ENCODE results near the gene CHKB. TPM values are rescaled to one million over a fixed set of nuclear protein-coding genes. Genes with fewer than 3 reads are reported as not detected.

The CHKB gene
- total RNA-seq, 1 donor, result 63.8 TPM

DNA sequence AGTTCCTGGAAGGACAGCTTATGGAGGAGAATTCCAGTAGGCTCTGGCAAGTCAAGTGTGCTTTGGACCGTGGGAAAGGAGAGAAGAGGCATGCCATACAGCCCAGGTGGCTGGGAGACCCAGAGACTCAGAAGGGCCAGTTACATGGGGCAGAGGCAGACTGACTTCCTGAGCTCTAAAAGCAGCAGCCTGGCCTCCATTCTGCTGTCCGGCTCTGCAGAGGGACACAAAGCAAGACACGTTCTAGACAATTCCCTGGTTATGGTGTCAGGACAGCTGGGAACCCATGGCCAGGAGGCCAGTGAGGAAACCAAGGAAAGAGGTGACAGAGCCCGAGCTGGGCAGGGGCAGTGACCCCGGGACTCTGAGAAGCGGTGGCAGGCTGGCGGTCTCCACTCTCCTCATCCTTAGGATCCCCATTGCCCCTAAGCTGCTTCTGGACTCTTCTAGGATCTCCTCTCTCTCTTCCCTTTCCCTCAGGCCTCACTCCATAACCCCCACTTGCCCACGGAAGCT is 7.2 kb downstream of the CHKB start:
- DNase-seq (ENCODE audit: low read depth in 2 of 3, low spot score in 2 of 3), result no peak

DNA sequence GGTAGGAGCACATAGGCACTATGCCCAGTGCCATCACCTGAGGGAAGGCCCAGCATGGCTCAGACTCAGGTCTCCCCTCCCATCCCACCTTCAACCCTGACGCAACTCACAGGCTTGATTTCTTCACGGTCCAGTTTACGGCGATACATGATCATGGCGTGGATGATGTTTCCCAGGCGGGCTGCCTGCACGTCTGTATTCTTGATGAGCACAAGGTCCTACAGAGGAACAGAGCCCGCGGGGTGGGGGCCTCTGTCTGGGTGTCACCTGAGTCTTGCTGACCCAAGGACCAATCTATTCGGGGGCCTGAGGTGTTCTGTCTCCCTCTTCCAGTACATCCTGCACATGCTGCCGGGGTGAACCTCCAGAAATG is 8.3 kb downstream of the CHKB start:
- DNase-seq (ENCODE audit: low read depth in 2 of 3, low spot score in 2 of 3), result no peak

DNA sequence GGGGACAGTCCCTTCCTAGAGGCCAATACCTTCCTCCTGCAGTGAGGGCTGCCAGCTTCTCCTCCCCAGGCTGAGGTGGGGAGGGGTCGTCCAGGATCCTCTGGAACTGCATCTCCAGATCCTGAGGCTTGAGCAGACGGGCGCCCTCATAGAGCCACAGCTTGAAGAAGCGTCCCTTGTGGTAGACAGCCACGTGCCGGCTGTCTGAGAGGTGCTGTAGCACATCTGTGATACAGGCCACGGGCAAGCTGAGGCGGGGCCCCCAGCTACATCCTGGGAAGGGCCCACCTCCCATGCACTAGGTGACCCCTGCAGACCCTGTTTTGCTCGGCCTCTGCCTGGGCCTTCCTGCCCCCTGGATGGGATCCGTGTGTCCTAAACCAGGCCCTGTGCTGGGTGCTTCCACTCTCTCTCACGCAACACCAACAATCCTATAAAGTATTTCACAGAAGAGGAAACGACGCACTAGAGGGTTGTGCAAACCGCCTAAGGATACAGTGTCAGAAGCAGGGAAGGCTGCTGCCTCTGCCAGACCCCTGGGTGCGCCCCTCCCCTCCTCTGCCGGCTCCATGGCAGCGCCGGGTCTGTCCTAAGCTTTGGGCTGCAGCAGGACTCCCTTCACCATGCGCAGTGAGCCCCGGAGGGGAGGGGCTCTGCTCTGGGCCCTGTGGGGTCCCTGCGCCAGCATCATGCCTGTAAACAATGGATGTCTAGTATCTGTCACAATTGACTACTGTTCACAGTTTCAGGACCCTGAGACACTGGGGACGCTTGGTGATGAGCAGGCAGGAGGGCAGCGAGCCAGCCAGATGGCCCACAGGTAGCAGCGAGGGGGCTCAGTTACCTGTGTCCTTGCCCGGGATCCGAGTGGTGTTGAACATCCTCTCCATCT is 8.9 kb downstream of the CHKB start:
- DNase-seq (ENCODE audit: low read depth in 2 of 3, low spot score in 2 of 3), result no peak

DNA sequence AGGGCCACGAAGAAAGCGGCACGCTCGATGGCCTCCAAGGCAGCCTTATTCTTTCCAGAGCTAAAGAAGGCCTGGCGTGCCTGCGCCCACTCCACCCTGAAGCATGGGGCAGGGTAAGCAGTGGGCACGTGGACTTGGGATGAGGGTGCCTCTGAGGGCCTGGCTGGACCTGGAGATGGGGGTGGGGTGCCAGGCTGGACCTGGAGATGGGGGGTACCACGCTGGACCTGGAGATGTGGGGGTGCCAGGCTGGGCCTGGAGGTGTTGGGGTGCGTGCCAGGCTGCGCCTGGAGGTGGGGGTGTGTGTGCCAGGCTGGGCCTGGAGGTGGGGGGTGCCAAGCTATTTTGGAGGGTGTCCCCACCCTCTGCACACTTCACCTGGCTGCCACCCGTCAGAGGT is 9.7 kb downstream of the CHKB start:
- DNase-seq (ENCODE audit: low read depth in 2 of 3, low spot score in 2 of 3), result no peak

DNA sequence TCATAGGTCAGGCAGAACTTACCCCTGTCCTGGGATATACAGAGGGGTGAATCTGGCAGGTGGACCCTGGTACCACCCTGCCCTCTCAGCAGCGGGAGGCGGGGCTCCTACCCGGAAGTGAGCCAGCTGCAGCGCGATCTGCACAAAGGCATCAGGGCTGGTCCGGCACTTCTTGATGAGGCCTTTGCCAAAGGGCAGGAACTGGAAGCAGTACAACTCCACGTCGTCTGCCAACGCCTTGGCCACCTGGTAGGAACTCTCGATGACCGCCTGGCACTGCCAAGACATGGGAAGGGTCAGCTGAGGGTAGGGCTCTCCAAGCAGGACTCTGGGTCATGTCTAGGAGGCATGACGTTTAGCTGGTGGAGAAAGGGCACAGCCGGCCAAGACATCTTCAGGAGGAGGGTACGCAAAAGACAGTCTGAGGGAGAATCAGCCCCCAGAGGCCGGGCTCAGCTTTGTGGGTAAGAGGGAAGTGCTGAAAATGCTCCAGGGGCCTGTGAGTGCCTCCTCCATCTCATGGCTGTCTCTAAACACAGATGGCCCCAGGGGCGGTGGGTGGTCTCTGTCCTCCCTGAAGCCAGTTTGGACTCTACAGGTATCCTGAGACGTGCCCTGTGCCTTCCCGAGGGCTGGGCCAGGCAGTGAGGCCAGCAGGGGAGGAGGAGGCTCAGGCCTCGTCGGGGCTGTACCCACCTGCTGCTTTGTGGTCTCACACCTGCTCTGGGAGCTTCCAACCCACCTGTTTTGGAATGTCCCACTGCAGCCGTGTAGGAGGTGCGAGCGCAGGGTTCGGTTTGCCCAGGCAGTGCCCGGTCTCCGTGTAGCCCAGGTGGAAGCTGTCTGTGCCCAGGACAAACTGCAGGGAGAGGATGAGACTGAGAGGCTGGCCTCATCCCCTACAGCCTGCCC is 11.1 kb downstream of the CHKB start:
- no peak for DNase-seq (ENCODE audit: low read depth in 2 of 3, low spot score in 2 of 3)

- no peak for DNase-seq (ENCODE audit: low read depth in 2 of 3, low spot score in 2 of 3)
Observed at GRCh38 chr22:50570861-50571260, 11.8 kb downstream of the CHKB start.

GRCh38 chr22:50569896-50570535 is 12.6 kb downstream of the CHKB start:
- DNase-seq (ENCODE audit: low read depth in 2 of 3, low spot score in 2 of 3), result no peak

GRCh38 chr22:50569041-50569459 is 13.6 kb downstream of the CHKB start:
- DNase-seq (ENCODE audit: low read depth in 2 of 3, low spot score in 2 of 3), result no peak

DNA sequence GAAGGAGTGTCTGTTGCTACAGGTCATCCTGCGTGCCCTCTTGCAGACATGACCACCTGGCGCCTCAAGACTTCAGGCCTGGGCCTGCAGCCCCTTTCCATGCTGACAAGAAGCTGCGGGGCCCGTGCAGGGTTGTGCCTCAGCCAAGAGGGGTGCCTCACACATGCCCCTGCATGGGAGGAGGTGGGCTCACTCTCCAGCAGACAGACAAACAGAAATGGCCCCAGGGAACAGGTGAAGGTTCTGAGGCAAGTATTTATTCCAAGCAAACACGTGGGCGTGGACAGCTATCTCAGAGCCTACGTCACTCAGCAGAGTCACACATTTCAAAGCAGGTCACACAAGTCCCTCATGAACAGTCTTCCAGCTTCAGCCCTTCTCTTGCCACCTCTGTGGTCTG is 14.0 kb downstream of the CHKB start:
- no peak for DNase-seq (ENCODE audit: low read depth in 2 of 3, low spot score in 2 of 3)

GRCh38 chr22:50567721-50568252 is 14.9 kb downstream of the CHKB start:
- DNase-seq (ENCODE audit: low read depth in 2 of 3, low spot score in 2 of 3), result no peak

DNA sequence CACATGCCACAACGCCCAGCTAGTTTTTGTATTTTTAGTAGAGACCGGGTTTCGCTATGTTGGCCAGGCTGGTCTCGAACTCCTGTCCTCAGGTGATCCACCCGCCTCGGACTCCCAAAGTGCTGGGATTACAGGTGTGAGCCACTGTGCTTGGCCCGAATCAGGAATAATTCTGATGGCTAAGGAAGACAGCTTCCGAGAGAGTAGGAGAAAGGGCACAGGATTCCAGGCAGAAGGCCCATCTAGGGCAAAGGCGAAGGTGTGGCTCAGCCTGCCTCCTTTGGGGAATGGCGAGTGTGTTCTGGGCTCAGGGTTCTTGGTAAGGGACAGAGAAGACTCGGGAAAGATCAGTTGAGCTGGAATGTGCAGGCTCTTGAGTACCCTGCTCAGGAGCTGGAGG is 18.4 kb downstream of the CHKB start:
- no peak for DNase-seq (ENCODE audit: low read depth in 2 of 3, low spot score in 2 of 3)

DNA sequence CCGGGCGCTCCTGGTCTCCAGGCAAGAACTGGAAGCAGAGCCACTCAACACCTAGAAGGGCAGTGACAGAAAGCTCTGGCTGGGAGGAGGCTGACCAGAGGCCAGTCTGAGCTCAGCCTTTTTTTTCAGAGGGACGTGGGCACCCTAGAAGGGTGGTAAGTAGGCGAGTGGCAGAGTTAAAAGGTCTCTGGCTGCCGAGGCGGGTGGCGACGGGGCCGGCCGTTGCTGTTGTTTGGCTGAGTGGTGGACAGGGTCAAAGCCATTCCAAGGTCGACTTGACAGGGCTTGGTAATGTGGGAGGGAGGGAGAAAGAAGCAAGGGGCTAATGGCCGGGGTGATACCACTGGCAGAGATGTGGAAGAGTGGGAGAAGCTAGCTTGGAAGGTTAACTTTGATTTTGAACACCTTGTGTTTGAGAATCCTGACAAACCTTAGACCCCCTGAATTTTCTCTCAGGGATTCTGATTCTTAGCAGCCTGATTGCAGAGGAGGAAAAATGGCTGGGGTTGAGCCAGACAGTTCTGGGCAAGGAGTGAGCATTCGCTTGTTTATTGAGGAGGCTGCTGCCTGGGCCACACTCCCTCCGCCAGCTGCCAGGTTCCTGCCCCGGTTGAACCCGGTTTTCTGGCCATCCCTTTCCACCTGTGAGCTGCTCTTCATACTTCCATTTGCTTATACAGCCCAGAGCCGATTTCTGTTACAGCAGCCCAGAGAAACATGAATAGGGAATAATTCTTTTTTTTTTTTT is 19.1 kb downstream of the CHKB start:
- no peak for DNase-seq (ENCODE audit: low read depth in 2 of 3, low spot score in 2 of 3)

GRCh38 chr22:50562523-50563412 is 19.9 kb downstream of the CHKB start, which contains the start of gene SYCE3:
SYCE3 (minus strand) TSS chr22:50562919; CDS start chr22:50556405, 6,514 bp downstream.
- peak; percentile 93 to 98 (median 94) for DNase-seq (ENCODE audit: low read depth in 2 of 3, low spot score in 2 of 3)

- DNase-seq (ENCODE audit: low read depth in 2 of 3, low spot score in 2 of 3), result no peak
Observed at GRCh38 chr22:50561401-50562358, 21.0 kb downstream of the CHKB start.

- no peak for DNase-seq (ENCODE audit: low read depth in 2 of 3, low spot score in 2 of 3)
Observed at GRCh38 chr22:50560034-50560433, 22.6 kb downstream of the CHKB start.

DNA sequence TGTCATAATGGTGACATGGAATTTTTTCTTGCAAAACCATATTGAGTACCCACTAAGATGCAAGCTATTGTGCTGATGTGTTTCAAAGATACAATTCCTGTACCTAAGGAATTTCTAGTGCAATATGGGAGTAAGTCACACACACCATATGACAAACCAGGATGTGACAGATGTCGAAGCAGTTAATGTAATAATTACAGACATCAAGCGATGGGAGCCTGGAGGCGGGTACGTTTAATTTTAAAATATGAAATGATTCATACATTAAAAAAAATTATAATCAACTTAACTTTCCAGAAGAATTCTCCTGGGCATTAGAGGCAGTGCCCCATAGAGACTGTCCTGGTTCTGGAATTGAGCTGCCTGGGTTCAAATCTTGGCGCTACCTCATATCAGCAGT is 25.9 kb downstream of the CHKB start:
- DNase-seq (ENCODE audit: low read depth in 2 of 3, low spot score in 2 of 3), result no peak

GRCh38 chr22:50553310-50553709 is 29.3 kb downstream of the CHKB start:
- DNase-seq (ENCODE audit: low read depth in 2 of 3, low spot score in 2 of 3), result no peak

All from hematopoietic multipotent progenitor cell (in vitro differentiated cells).